T-helper 2 cell treated with Interferon-gamma antibody and Interleukin-4, amounts not matched to agents 5 μg/mL and 100 μg/mL, for 36 hours (primary cell): Measurements from ENCODE around the gene TMEM184B.

ENCODE experiments used
- DNase-seq: peaks from one replicate; pipeline ENCODE4 v3.0.0; 2021; ENCODE audit warnings: low spot score
- H3K27ac Mint-ChIP-seq: one replicate; pipeline ENCODE4 v1.8.0; 2021; ENCODE audit warnings: mild to moderate bottlenecking, mixed read lengths
- H3K27me3 Mint-ChIP-seq: one replicate; pipeline ENCODE4 v1.8.0; 2021; ENCODE audit warnings: low read depth, mixed read lengths
- H3K36me3 Mint-ChIP-seq: one replicate; pipeline ENCODE4 v1.8.0; 2021; ENCODE audit warnings: low read depth, mixed read lengths
- H3K4me1 Mint-ChIP-seq: one replicate; pipeline ENCODE4 v1.8.0; 2021; ENCODE audit warnings: low read depth, mixed read lengths
- H3K4me3 Mint-ChIP-seq: one replicate; pipeline ENCODE4 v1.8.0; 2022; ENCODE audit warnings: mild to moderate bottlenecking, moderate library complexity, mixed read lengths
- H3K9me3 Mint-ChIP-seq: one replicate; pipeline ENCODE4 v1.8.0; 2021; ENCODE audit warnings: mixed read lengths

Gene TMEM184B

DNA sequence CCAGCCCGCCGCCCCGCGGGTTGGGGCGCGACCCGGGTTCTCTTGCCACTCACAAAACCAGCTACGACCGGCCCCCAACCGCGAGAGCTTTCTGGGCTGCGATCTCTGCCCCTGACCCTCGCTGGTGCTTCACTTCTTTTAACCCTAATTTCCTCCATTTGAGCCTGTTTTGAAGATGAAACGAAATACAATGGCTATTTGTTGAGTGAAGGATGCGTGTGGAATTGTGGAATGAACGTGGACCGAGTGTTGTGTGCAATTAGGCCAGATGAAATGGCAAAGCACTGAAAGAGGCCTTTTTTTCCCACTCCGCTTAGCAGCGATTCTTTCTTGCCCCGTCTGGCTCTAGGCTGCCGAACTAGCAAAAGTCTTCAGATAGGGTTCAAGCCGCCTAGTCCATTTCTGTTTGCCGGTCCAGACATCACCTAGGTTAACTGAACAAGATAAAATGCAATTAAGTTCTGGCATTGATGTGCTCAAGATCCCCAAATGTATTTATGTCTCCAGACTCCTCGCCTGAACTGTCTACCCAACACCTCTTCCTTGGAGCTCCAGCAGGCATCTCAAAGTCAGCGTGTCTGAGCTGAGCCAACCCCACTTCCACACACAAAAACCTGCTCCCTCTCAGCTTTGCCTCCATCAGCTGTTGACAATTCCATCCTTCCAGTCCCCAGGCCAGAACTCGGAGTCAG, 471 bp upstream of the TMEM184B start:
- Mint-ChIP-seq H3K27ac (peak overlapping the region; percentile 89), H3K9me3 (no peaks in the 10 kb centered on the region), H3K4me3 (peak overlapping the region; percentile 87), H3K27me3 (peaks cover 6% of the 10 kb centered on the region), H3K4me1 (peaks cover 31% of the 10 kb centered on the region), H3K36me3 (no peaks in the 10 kb centered on the region)
- no peak for DNase-seq

DNA sequence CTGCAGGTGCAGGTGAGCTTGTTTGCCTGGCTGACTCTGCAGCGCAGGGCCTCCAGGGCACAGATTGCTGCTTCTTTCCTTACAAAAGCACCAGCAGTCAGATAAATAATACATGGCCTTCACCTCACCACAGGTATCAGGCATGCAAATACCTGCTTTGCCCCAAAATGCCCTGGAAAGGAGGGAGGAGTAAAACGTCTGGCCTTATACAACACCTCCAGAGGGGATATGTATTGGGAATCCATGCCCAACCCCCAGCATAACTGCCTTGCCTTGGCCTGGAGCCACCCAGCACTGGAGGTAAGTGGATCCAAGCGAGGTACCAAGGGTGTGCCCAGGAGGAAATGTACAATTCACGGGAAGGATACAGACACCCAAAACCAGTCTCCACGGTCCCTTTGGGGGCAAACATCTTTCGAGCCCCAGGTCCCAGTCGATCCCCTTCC, 860 bp downstream of the TMEM184B start:
- peak overlapping the region; percentile 86 for H3K4me3 Mint-ChIP-seq
- no peak for DNase-seq
- peaks cover 38% of the 10 kb centered on the region for H3K4me1 Mint-ChIP-seq
- peaks cover 2% of the 10 kb centered on the region for H3K36me3 Mint-ChIP-seq
- H3K27ac Mint-ChIP-seq = peak overlapping the region; percentile 67
- H3K27me3 Mint-ChIP-seq = peaks cover 6% of the 10 kb centered on the region
- no peaks in the 10 kb centered on the region for H3K9me3 Mint-ChIP-seq

- H3K36me3 Mint-ChIP-seq = peaks cover 2% of the 10 kb centered on the region
- no peak overlapping the region for H3K4me3 Mint-ChIP-seq
- H3K9me3 Mint-ChIP-seq = no peaks in the 10 kb centered on the region
- no peak overlapping the region for H3K27ac Mint-ChIP-seq
- peaks cover 6% of the 10 kb centered on the region for H3K27me3 Mint-ChIP-seq
- no peak for DNase-seq
- peaks cover 45% of the 10 kb centered on the region for H3K4me1 Mint-ChIP-seq
Measured at GRCh38 chr22:38271101-38271500, 1.7 kb downstream of the TMEM184B start.

DNA sequence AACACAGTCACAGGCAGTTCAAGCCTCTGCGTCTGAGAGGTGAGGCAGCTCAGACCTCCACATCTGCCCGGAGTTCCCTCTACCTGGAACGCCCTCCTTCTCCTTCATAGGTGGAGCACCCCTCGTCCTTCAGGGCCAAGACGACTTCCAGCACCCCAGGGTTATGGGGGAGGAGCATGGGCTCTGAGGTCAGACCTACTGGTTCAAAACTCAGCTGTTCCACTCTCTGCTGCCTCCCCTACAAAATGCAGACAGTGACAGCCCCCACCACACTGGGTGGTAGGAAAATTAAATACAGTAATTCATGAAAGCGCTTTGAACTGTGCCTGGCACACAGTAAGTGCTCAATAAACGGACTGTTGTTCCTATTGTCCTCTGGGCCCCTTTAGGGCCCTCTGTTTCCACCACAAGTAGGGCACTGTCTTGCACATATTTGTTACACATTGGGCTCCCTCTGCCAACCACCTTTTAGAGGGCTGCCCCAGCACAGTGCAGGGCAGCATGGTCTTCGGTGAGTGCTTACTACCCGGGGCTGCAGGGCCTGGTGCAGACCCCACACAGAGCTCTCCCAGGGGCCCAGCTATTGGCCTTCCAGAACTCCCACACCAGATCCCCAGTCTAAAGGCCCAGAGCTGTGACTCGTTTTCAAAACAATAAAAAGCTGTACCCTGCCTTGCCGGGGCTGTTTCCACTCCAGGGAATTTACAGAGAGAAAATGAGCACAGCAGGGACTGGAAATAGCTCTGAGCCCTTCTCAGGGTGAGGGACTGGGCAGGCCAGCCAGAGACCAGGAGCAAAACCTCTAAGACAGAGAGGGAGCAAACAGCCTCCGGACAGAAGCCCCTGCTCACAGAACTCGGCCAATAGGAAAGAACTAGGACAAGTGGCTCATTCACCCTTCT, 2.5 kb downstream of the TMEM184B start:
- Mint-ChIP-seq H3K36me3 (peaks cover 3% of the 10 kb centered on the region), H3K27ac (no peak overlapping the region), H3K4me3 (peak overlapping the region; percentile 22), H3K9me3 (no peaks in the 10 kb centered on the region), H3K4me1 (peaks cover 46% of the 10 kb centered on the region), H3K27me3 (peaks cover 6% of the 10 kb centered on the region)
- no peak for DNase-seq

DNA sequence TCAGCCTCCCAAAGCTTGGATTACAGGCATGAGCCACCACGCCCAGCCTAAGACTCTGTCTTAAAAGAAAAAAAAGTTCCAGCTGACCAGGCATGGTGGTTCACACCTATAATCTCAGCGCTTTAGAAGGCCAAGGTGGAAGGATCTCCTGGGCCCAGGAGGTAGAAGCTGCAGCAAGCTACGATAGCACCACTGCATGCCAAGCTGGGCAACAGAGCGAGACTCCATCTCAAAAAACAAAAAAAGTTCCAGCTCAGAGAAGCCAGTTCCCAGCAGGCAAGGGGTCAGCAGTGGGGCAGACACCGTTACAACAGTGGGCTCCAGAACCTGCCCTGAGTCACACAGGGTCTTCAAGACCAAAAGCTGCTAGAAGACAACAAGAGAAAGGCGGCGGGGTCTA, 3.3 kb downstream of the TMEM184B start:
- H3K27me3 Mint-ChIP-seq = peaks cover 4% of the 10 kb centered on the region
- DNase-seq = no peak
- peaks cover 50% of the 10 kb centered on the region for H3K4me1 Mint-ChIP-seq
- no peak overlapping the region for H3K27ac Mint-ChIP-seq
- peaks cover 6% of the 10 kb centered on the region for H3K36me3 Mint-ChIP-seq
- no peaks in the 10 kb centered on the region for H3K9me3 Mint-ChIP-seq
- no peak overlapping the region for H3K4me3 Mint-ChIP-seq

DNA sequence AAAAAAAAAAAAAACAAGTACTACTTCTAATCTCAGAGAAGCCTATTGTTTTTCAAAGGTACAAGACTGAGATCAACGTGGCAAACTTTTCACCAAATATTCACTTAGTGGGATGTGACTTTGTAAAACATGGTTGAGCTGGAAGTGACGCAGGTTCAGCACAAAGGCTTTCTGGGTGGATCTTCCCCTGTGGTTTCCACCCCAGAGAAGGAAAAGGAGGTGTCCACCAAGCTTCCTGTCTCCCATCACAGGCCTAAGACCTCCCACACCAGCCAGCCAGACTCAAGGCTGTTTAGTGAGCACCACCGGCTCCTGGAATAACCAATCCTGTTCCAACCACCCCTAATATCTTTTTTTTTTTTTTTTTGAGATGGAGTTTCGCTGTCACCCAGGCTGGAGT, 5.7 kb downstream of the TMEM184B start:
- no peaks in the 10 kb centered on the region for H3K27me3 Mint-ChIP-seq
- H3K27ac Mint-ChIP-seq = peak overlapping the region; percentile 79
- peaks cover 10% of the 10 kb centered on the region for H3K36me3 Mint-ChIP-seq
- peak overlapping the region; percentile 59 for H3K4me3 Mint-ChIP-seq
- peaks cover 41% of the 10 kb centered on the region for H3K4me1 Mint-ChIP-seq
- peak; percentile 51 for DNase-seq
- no peaks in the 10 kb centered on the region for H3K9me3 Mint-ChIP-seq

- H3K4me3 Mint-ChIP-seq = no peak overlapping the region
- H3K36me3 Mint-ChIP-seq = peaks cover 10% of the 10 kb centered on the region
- H3K9me3 Mint-ChIP-seq = no peaks in the 10 kb centered on the region
- no peak for DNase-seq
- H3K27ac Mint-ChIP-seq = peak overlapping the region; percentile 41
- no peaks in the 10 kb centered on the region for H3K27me3 Mint-ChIP-seq
- H3K4me1 Mint-ChIP-seq = peaks cover 33% of the 10 kb centered on the region
Measured at GRCh38 chr22:38266120-38266519, 6.7 kb downstream of the TMEM184B start.

DNA sequence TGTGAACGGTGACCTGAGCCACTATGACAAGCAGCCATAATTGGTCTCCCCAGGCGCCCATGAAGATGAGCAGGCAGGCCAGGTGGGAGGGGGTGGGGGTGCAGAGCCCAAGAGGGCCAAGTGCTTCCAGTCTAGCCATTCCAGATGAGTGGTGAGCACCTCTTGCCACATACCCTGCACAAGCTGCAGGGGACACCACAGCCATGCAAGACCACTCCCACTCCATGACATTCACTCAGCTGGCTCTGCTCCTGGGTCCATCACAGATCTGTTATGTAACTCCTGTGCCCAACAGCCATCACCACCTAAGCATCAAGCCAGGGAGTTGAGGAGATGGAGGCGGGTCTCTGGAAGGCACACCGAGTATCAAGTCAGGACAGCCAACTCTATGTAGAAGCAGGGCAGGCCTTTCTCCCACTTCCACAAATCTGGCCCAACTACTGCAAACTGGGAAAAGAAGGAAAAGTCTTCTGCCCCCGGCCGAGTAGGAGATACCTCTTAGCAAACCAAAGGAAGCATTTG, 8.4 kb downstream of the TMEM184B start:
- Mint-ChIP-seq H3K27ac (no peak overlapping the region), H3K4me3 (no peak overlapping the region), H3K9me3 (no peaks in the 10 kb centered on the region), H3K27me3 (no peaks in the 10 kb centered on the region), H3K36me3 (peaks cover 10% of the 10 kb centered on the region), H3K4me1 (peaks cover 26% of the 10 kb centered on the region)
- no peak for DNase-seq

- Mint-ChIP-seq H3K36me3 (peaks cover 8% of the 10 kb centered on the region), H3K27ac (no peak overlapping the region), H3K4me3 (no peak overlapping the region), H3K9me3 (no peaks in the 10 kb centered on the region), H3K4me1 (peaks cover 16% of the 10 kb centered on the region), H3K27me3 (no peaks in the 10 kb centered on the region)
- peak; percentile 14 for DNase-seq
Measured at GRCh38 chr22:38262051-38262795, 10.6 kb downstream of the TMEM184B start.

DNA sequence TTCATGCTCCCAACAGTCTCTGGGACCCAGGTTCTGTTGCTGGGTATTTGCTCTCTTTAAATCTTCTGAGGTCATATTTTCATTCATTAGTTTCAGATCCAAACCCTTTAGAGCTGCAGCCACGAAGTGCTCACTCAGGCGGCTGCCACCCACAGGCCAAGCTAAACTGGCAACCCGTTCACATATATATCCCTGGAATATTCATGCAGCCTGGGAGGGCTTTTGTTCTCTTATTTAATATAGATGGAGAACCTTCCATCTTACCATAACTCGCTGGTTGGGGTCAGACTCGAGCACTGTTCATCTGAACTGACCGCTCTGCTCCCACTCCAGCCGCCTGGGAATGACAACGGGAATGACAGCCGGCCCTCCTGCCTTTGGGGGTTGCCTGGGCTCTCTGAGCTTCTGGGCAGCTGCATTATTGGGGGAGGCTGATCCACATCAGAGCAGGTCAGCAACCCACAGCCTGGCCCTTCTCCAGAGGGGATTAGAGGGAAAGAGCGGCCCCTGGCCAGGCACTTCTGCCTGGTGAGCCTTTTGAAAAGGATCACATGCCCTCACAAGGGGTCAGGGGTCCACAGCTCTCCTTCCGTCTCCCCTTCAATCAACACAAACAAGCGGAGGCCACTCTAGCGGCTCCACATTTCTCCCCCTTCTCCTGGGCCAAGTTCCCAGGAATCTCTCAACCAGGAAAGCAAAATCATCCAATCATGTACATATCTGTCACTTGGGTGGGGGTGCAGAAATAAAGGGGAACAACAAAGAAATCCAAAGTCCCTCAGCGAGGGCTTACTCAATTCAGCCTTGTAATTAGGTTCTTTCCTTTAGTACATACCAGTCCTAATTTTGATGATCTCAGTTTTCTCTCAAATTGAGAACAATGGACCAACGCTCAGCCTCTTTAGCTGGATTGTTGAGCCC, 11.8 kb downstream of the TMEM184B start:
- H3K4me3 Mint-ChIP-seq = no peak overlapping the region
- peaks cover 8% of the 10 kb centered on the region for H3K36me3 Mint-ChIP-seq
- no peak overlapping the region for H3K27ac Mint-ChIP-seq
- H3K27me3 Mint-ChIP-seq = no peaks in the 10 kb centered on the region
- DNase-seq = no peak
- H3K4me1 Mint-ChIP-seq = peaks cover 6% of the 10 kb centered on the region
- H3K9me3 Mint-ChIP-seq = no peaks in the 10 kb centered on the region

DNA sequence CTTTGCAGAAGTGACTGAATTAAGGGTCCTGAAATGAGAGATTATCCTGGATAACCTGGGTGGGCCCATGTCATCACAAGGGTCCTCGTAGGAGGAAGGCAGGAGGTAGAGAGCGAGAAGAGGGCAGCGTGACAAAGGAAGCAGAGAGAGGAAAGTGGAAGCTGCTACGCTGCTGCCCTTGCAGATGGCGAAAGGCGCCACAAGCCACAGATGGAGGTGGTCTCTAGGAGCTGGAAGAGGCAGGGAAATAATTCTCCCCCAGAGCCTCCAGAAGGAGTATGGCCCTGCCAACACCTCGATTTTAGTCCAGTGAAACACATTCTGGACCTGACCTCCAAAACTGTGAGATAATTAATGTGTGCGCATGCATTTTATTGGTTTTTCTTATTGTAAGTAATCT, 13.4 kb downstream of the TMEM184B start:
- Mint-ChIP-seq H3K4me1 (peaks cover 2% of the 10 kb centered on the region), H3K4me3 (no peak overlapping the region), H3K27me3 (no peaks in the 10 kb centered on the region), H3K36me3 (peaks cover 4% of the 10 kb centered on the region), H3K27ac (no peak overlapping the region), H3K9me3 (no peaks in the 10 kb centered on the region)
- no peak for DNase-seq

DNA sequence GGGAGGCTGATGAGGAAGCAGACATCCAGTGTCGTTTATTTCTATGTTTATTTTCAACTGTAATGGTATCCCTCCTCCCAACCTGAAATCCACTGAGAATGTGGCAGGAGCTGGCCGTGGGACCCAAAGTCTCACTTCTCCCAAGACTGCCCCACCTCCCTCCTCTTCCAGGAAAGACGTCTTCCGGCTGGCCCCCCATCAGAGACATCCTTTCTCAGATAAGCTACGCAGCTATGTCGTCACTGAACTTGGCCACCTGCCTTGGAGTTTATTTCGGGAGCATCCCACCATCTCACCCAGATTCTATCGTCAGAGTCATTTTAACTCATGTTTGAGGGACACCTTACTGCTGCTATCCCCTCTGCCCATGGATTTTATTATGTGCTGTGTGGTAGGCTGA, 13.9 kb downstream of the TMEM184B start:
- Mint-ChIP-seq H3K27ac (no peak overlapping the region), H3K4me3 (no peak overlapping the region), H3K9me3 (no peaks in the 10 kb centered on the region), H3K27me3 (no peaks in the 10 kb centered on the region), H3K4me1 (peaks cover 2% of the 10 kb centered on the region), H3K36me3 (peaks cover 4% of the 10 kb centered on the region)
- no peak for DNase-seq
